Hematopoietic multipotent progenitor cell treated with erythropoietin and hydrocortisone succinate and interleukin-3 and kit ligand, for 17 days (in vitro differentiated cells): ENCODE measurements around the gene TUBAL3.

ENCODE experiments used
- DNase-seq: peaks from one replicate; pipeline ENCODE4 v3.0.0-alpha.2; 2015; ENCODE audit warnings: low spot score

Gene TUBAL3

GRCh38 chr10:5404208-5405041 is at the start of gene TUBAL3:
Gene TUBAL3, minus strand, starts transcription at chr10:5404828. Its CDS starts 36 bp downstream, at chr10:5404792.
- DNase-seq = no peak

- DNase-seq = no peak
These were observed 49.3 kb upstream of the TUBAL3 start for GRCh38 chr10:5453749-5454489.

- no peak for DNase-seq
These were observed 46.2 kb upstream of the TUBAL3 start for GRCh38 chr10:5450605-5451384.

- DNase-seq = no peak
These were observed 45.2 kb upstream of the TUBAL3 start for GRCh38 chr10:5449823-5450222.

- DNase-seq = no peak
These were observed 44.6 kb upstream of the TUBAL3 start for GRCh38 chr10:5449227-5449626.

- no peak for DNase-seq
These were observed 43.8 kb upstream of the TUBAL3 start for GRCh38 chr10:5448333-5449001.

GRCh38 chr10:5447611-5448071 is 43.0 kb upstream of the TUBAL3 start:
- DNase-seq = peak; percentile 54

GRCh38 chr10:5447056-5447455 is 42.4 kb upstream of the TUBAL3 start:
- peak; percentile 46 for DNase-seq

GRCh38 chr10:5446390-5446926 is 41.8 kb upstream of the TUBAL3 start:
- DNase-seq = peak; percentile 94

GRCh38 chr10:5445006-5445405 is 40.4 kb upstream of the TUBAL3 start:
- no peak for DNase-seq

GRCh38 chr10:5443429-5443828 is 38.8 kb upstream of the TUBAL3 start:
- DNase-seq = no peak

GRCh38 chr10:5442990-5443370 is 38.4 kb upstream of the TUBAL3 start:
- DNase-seq = peak; percentile 55

- peak; percentile 92 for DNase-seq
These were observed 37.7 kb upstream of the TUBAL3 start for GRCh38 chr10:5442065-5442989.

GRCh38 chr10:5441106-5441505 is 36.5 kb upstream of the TUBAL3 start:
- DNase-seq = no peak

GRCh38 chr10:5440206-5440605 is 35.6 kb upstream of the TUBAL3 start:
- DNase-seq = no peak

GRCh38 chr10:5435328-5435727 is 30.7 kb upstream of the TUBAL3 start:
- DNase-seq = no peak

GRCh38 chr10:5434017-5434753 is 29.6 kb upstream of the TUBAL3 start:
- peak; percentile 69 for DNase-seq

- DNase-seq = no peak
These were observed 28.6 kb upstream of the TUBAL3 start for GRCh38 chr10:5433182-5433581.

- DNase-seq = no peak
These were observed 23.5 kb upstream of the TUBAL3 start for GRCh38 chr10:5428133-5428532.

GRCh38 chr10:5424751-5425150 is 20.1 kb upstream of the TUBAL3 start:
- no peak for DNase-seq
